Stimulated activated CD4-positive, alpha-beta T cell treated with anti-CD3 and anti-CD28 coated beads, Interleukin-1b, Interleukin-23, amount 100 ng/mL, for 48 hours (primary cell): Measurements from ENCODE around the gene WEE2.
A peak's percentile ranks its signal among the peaks of the same experiment; 100 is the strongest.
"Not testable (repeated sequence)": the region's sequence is repeated elsewhere in the genome, so short reads cannot be mapped to it uniquely, and the experiment has no call there.

Experiments
- DNase-seq: peaks from one replicate; pipeline ENCODE4 v3.0.0-alpha.2; 2020

The WEE2 gene

DNA sequence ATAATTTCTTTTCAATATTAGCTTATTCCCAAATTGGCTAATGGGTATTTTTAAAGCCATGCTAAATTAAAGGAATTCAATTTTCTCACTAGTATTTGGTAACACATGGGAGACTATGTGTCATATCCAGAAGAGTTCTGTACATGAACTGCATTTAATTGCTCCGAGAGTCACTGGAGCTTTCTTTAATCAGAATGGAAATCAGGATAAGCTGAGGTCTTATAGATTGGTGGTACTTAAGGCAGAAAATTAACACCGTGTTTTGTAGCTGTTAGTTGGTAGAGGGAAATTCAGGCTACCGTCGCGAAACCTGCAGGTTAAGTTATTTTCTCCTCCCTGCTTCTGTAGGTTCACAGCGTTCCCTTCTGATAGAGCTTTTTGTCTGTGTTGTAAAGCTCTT, at the start of gene WEE2:
TSS of gene WEE2 (plus strand) at position 3 of the 400 bp plus-strand sequence. CDS start 406 bp downstream, outside the sequence.
- no peak for DNase-seq

DNA sequence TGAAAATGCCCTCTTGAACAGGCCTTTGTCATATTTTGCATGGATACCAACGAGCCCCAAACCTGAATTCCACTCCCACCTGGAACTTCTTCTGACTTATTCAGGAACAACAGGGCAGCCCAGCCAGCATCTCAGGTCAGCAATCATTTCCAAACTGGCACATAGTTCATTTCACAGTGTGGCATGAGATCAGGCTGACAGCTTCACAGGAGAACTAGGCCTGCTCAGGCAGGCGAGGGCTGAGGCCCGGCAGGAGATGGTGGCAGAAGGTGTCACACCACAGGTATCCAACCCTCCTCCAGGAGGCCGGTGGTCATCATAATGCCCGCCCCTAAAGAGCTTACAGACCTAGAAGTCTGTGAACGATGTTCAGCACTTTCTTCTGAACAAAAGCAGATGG, 48.7 kb upstream of the WEE2 start:
- no peak for DNase-seq

DNA sequence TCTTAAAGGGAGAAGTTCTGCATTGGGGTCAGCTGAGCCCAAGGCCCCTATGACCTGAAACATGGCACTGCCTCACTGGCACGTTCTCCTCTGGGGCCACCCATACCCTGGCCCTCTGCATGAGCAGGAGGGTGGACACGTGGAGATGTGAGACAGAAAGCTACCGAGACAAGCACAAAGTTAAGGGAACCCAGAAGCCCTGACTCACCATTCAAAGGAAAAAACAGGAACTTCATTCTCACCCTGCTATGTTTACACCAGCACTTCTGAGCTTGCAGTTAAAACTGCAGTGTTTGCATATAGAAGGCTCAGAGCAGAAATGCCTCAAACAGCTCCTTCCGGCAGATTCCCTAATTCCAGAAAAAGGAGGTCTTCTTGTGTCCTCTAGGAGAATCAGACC, 47.9 kb upstream of the WEE2 start:
- no peak for DNase-seq

DNA sequence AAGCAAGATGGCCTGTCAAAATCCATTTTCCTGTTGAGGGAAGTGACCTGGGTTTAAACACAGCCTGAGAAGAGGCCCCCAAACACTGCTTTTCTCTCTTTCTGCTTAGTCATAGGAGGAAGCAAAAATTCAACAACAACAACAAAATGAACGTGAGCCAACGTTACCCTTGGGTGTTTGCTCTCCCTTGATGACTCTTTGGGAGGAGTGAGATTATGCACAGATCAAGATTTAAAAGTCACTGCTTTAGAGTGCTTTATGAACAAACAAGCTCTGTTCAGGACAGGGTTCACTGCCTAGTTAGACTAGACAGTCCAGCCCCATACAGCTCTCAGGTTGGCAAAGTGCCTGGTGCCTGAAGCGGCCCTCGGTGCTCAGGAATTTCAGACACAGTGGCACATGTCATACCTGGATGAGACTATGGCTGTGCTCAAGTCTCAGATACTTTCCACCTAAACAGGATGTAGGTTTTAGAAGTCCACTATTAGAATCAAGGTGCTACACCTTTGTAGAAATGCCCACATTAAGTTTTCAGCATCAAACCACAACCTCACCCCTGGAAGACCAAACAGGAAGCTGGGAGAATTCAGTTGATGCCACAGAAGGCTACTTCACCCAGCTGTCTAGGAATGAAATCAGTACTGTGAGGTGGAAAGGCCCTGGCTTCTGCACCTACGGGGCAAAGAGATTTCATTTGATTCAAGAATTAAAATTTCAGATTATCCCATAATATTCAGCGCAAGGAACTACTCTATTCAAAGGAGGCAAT, 44.9 kb upstream of the WEE2 start:
- DNase-seq, result no peak

DNA sequence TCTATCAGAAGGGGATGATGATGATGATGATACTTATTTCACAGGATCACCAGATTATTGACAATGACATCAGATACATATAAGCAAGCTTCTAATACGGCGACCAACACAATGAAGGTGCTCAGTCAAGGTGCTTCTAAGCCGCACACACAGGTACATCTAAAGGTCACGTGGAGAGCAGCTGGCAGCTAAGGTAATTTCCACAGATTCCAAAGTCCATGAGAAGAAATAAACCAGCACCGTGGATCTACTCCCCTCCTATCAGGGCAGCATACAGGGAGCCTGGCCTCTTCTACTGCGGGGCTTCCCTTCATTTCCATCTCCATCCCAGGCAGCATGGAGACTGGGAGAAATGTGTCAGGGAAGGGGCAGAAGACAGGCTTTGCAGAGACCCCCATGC, 43.7 kb upstream of the WEE2 start:
- DNase-seq, result no peak

DNA sequence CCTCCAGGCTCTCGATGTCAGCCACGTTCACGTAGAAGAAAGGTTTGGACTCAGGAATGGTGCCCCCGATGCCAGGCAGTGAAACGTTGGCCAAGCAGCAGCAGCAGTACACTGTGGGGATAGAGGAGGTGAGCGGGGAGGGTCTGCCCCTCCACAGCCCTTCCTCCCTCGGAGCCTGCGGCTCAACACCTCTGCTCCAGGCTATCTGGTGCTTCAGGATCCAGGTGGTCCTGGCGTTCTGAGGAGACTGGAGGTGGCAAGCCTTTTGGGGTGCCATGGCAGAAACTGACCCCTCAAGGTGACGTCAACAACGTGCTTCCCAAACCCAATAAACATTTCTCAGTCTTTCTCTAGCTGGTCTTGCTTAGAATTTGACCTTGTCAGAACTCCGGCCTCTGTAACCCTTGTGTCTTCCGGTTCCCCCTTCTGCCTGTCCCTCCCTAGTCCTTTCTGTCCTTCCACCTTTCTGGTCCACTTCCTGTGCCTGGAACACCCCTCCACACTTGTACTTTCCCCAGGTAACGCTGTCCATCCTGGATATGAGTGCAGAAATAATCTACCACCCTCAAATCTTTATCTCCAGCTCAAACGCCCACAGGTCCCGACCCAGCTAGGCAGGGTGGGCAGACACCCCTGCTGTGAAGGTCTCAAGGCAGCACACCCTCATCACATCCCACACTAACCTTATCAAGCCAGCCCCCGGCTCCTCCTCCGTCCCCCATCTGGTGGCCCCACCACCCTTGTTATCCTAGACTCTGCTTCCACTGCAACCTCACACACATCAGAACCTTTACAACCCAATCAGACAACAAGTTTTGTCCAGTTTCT, 42.7 kb upstream of the WEE2 start:
- no peak for DNase-seq

DNA sequence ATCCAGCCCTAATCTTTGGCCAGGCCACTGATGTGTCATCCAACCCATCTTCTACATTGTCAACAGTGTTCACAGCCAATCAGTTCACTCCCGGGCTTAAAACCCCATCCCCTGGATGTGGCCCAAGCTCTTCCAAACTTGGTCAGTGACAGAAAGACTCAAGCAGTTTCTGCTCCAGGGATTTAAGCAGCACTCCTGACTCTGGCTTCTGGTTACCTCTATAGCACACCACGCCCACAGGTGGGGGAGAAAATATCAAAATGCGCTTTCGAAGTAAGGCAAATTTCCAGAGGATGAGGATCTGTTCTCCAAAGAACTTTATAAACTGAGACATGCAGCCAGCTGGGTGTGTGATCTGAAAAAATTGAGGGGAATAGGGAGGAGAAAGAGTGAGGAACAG, 42.1 kb upstream of the WEE2 start:
- DNase-seq, result no peak

DNA sequence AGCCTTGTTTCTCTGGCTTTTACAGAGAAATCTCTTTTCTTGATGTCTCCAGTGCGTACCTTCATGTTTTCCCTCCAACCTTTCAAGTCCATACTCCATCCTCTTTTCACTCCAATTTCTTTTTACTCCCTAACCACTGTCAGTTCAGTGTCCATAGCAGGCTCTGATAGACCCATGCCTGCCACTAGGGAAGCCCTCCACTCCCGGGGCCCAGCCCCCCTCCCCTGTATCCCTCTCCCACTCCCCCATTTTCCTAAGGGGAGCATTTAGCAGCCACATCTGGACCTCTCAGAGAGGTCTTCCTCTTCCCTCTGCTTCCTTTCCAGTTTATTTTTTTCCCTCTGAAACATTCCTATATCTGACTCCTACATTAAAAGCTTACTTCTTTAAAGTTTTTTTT, 39.3 kb upstream of the WEE2 start:
- no peak for DNase-seq

DNA sequence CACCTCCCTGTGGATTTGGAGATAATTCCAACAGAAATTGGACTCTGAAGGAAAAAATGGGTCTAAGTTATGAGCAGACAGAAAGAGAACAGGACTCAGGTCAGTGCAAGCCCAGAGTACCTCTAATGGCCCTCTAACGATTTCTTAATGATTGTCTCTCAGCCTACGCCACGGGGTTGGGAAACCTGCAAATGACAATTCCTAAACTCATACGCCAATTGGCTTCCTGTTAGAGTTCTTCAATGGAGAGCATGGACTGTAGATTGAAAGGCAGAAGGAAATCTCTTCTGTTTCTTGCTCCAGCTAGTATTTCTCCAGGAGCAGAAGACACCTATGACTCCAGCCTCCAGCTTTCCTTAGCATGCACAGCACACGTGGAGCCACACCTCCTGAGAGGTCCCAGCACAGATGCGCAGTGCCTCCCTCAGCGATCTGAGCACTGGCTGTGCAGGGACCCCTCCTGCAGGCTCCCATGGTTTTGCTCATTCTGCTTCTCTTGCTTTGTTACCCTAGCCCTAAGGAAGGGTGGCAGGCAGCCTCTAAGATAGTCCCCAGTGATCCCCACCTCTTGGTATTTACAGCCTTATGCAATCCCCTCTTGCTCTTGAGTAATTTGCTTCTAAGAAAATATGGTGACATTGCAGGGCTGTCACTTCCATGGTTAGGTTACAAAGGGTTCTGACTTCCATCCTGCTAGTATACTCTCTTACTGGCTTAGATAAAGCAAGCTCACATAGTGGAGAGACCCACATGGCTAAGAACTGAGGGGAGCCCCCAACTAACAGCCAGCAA, 36.3 kb upstream of the WEE2 start:
- DNase-seq, result no peak

DNA sequence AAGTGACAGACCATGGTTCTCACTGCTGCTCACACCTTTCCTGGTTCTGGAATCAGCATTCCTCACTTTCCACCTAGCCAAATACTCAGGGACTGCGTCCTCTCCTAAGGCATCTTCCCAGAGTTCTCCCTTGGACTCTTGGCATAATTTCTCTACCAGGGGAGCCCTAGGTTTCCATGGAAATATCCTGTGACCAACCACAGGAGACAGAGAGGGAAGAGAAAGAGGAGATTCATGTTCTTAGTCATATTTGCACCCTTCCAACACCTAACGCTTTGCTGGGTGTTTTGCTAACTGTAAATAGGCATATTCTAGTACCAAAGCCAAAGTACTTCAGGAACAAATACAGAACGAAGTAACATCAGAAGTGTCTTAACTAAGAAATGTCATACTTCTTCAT, 34.8 kb upstream of the WEE2 start:
- DNase-seq, result no peak

DNA sequence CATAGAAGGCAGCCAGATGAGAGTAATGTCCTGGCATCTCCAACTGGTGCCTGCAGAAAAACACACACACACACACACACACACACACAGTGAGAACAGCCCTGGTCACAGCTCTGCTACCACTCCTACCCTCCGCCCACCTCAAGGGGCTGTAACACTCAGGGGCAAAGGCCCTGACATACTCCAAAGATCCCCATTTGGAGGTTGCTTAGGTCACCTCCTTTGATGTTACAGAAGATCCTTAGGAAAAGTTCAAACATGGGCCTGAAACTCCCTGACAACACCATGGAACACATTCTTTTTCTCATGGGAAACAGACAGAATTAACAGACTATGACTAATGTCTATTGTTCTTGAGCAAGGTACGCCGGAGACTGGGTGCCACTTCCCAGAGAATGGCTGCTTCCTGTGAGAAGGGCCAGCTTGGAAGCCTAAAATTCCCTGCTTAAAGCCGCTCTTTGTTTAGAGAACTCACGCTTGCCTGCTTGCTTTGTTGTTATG, 33.9 kb upstream of the WEE2 start:
- no peak for DNase-seq

DNA sequence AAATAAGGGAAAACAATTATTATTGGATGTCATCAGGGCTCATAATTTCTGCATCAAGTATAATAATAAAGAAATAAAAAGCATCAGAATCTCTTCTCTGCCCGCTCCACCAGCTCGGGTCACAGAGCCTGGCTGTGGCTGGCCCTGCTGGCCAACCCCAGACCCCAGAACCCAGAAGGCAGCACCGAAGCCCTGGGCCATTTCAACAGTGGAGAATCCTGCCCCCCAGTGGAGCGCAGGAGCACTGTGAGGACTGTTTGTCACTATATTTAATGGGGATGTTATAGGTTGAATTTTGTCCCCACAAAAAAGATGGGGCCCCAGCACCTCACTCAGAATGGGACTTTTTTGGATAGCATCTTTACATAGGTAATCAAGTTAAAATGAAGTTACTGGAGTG, 33.5 kb upstream of the WEE2 start:
- DNase-seq, result no peak

DNA sequence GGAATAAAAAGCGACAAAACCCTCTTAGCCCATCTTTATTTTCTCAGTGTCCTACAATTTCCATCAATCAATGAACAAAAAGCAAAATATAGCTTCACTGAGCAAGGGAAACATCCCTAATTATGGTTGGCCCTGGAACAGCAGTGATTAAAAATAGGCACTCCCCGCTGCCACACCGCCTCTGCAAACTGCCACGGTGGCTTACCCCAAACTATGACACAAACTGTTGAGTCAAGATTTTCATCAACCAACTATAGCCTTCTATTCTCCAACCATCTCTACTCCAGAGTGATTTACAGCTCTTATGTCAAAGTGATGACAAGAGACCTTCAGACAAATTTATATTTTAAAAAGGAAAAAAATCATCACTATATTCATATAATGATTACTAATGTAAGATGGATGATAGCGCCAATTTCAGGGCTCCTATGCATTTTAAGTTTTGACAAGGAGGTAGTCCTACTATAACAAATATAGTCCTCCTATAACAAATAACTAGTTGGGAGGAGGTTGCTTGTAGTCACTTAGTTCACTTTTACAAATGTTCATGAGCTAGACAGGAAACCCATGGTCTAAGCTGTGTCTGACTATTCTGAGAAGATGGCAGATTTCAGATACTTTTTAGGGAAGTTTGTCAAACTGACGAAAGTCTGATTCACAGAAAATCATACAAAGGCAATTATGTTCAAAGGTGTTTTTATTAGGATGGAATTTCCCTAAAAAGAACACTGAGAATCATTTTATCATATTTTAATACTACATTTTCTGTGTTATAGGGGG, 32.5 kb upstream of the WEE2 start:
- DNase-seq, result peak; percentile 22

DNA sequence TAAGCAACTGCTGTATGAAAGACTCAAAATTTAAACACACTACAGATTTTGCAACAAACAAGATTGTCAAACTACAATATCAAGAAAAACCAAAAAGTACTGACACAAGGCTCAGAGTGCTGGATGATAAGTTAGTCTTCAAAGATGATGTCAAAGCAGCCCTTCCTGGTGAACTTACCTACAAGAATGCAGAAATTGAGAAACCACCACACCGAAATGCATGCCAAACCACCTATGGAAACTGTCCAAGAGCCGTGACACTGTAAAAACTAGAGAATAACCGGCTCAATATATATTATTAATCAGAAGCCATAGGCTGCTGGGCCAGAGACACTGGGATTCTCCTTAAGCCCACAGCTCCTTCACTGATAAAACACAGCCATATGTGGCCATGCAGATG, 31.5 kb upstream of the WEE2 start:
- DNase-seq, result no peak

DNA sequence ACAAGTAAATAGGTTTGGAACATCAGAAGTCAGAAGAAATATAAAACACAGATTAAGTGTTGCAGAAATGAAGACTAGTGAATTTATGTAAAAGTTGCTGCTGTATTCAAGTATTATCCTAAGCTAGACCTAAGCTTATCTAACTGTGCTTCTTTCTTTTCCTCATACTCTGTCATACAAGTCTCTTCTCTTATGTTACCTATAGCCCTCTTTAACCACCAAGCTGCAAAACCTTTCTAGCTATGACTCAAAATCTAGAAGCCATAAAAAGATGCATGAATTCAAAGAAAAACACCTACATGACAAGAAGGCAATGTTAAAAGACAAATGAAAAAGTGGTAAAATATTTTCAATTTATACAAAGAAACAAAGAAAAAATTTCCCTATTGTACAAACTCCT, 29.1 kb upstream of the WEE2 start:
- DNase-seq, result no peak

DNA sequence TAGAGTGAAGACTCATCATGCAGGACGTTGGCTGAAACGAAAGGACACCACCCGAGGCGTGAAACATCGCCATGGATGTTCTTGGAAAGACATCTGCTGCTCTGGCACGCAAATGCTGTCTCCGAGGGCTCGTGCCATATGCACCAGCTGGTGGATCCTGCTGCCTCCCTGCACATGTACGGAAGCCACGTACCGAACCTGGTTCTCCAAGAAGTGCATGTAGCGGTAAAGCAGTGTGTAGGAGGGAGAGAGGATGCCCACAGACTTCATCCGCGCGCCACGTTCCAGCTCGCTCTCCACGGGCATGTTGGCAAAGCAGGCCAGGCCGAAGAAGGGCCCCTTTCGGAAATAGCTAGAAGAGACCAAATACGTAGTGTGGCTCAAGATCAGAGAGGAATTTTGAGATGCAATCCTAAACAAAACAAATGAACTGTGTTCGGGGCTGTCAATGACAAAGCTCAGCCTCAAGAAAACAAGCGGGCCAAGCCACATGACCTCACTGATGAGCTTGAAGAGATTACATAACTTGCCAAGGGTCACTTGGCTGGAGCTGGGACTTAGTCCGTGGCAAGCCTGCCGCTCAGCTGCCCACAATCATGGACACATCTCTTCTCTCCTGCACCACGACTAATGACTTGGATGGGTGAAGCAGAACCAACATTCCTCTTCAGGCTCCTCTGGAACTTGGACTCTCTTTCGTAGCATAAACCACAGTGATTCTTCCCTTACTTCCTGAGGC, 22.7 kb upstream of the WEE2 start:
- no peak for DNase-seq

DNA sequence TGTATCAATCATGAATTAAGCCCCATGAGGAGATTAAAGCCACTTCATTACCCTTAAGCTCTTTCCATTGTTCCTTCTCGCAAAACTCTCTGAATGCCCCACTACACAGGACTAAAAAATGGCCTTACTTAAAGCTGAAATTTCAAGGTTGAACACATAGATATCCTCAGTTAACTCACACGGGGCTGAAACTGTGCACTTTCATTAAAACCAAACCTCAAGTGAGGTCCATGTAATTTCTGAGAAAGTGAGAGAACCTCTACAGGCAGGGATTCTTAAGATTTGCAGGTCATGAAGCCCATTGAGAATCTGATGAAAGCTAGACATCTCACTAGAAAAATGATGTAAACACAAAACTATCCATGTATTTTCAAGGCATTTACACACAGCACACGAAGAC, 22.1 kb upstream of the WEE2 start:
- no peak for DNase-seq

DNA sequence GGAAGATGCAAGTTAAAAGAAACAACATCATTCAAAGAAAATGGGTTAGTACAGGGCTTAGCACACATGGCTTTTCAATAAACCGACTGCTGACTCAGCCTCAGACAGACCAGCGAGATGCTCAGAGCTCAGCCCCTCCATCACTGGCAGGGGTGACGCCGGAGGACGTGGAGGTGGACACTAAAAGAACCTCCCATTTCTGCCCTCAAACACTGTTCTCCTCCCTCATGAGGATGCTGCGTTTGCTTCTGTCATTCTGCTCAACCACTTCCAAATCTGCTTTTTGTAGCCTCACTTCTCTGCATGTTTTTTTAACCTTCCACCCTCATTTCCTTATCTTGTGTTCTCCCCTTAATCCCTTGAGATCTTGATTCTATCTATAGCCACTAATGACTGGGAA, 21.5 kb upstream of the WEE2 start:
- no peak for DNase-seq

DNA sequence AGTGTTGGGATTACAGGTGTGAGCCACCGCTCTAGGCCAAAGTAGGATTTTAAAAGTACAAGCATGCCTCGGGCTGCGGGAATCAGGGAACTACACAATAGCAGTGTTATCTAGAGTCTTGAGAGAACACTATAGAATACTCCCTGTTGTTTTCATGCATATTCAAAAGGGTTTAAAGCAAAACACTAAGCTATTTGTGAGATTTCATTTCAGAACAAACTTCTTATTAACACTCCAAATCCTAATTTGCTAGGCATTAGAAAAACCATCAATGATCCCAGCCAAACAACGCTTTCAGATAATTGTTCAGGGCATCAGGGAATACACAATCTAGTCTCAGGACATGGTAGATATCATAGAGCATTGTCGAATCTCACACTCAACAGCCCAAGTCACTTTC, 20.1 kb upstream of the WEE2 start:
- DNase-seq, result no peak

DNA sequence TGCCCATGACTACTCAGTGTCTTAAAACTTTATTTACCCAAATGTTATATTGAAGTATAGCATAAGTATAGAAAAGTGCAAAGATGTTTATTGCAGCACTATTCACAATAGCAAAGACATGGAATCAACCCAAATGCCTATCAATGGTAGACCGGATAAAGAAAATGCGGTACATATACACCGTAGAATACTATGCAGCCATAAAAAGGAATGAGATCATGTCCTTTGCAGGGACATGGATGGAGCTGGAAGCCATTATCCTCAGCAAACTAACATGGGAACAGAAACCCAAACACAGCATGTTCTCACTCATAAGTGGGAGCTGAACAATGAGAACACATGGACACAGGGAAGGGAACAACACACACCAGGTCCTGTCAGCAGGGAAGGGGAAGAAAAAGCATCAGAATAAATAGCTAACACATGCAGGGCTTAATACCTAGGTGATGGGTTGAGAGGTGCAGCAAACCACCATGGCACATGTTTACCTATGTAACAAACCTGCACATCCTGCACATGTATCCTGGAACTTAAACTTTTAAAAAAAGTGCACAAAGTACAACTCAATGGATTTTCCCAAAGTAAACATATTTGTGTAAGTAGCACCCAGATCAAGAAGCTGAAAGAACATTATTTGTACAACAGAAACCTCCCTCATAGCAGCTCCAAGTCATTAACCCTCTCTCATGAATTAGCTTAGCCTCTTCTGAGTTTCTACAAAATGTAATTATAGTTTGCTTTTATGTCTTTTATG, 18.9 kb upstream of the WEE2 start:
- not testable (repeated sequence) for DNase-seq

DNA sequence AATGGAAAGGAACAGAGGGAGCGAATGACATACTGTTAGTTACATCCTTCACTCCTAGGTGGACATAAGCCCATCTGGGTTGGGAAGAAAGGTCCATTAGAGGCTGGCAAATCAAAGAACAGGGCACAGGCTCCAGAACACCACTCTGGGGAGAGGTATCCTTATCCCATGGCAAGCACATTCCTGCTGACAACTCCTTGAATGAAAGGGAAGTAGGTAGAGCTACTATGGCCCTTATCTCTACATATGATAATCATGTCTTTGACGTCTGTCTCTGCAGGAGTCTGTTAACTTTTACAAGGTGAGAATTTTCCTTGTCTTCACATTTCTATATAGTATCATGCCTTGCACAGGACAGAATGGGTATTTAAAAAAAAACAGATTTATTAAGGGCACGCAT, 16.6 kb upstream of the WEE2 start:
- DNase-seq, result no peak
